Measurements from ENCODE around the gene GUCA2B.

GRCh38 chr1:42142894-42143675 lies 10.1 kb upstream of the GUCA2B start:
- TF ChIP-seq POLR2AphosphoS5 (IDR thresholded peaks at IDR 0.05; ENCODE audit: insufficient read depth in 1 of 2, low read depth in 1 of 2) (no peak), POLR2A (IDR thresholded peaks at IDR 0.05) (no peak), CTCF (IDR thresholded peaks at IDR 0.05) (no peak)

Measured in vagina (tissue), 2 donors.